ENCODE measurements around the gene B4GALT4.

B4GALT4 gene

DNA sequence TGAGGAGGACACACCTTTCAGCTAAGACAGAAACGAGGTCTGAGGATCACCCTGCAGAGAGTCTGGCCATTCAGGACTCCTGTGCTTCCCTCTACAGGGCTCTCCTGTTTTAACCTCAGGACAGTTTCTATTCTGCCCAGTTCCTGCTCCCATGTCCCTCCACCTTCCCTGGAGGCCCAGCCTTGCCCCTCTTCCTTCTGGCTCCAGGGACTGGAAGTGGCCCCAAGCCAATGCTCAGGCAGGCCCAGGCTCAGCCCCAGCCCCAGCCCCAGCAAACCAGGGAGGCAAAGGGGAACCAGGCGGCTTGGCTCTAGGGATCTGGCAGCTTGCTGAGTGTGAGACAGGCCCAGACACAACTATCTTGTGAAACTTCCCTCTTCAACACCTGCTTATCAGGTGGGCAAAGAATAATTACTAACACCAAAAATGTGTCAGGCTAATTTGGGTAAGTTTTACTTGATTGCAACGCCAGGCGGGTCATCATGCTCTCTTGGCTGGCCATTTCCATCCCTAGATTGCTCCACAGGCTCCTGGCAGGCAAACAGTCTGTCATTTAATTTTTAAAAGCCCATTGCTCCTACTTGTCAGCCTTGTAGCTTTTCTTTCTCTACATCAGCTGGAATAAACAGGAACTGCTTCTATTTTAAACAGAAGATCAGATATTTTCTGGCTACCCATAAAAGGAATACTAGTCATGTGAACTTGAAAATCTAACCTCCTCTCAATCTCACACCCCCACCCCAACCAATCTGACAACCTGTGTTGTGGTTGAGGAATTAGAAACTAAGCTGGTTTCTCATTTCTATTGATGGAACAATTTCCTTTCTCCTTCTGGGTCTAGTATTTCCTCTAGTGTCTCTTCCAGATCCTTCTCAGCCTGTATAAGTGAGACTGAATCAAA lies 33.8 kb downstream of the B4GALT4 start:
- no peak for FAIRE-seq
- TF ChIP-seq TAF1 (IDR thresholded peaks at IDR 0.05; ENCODE audit: low read depth, low read length), result no peak
- TF ChIP-seq PAX5 (IDR thresholded peaks at IDR 0.05; ENCODE audit: insufficient read depth, low read length, severe bottlenecking), result no peak
- no peak for TF ChIP-seq POLR2A (IDR thresholded peaks at IDR 0.05; ENCODE audit: low read depth, low read length)
- no peak for TF ChIP-seq POLR2AphosphoS5 (IDR thresholded peaks at IDR 0.05; ENCODE audit: low read depth, low read length)
- no peak for TF ChIP-seq POU2F2 (IDR thresholded peaks at IDR 0.05; ENCODE audit: low read depth, low read length)
- TF ChIP-seq SPI1 (IDR thresholded peaks at IDR 0.05; ENCODE audit: low read depth, low read length), result no peak

DNA sequence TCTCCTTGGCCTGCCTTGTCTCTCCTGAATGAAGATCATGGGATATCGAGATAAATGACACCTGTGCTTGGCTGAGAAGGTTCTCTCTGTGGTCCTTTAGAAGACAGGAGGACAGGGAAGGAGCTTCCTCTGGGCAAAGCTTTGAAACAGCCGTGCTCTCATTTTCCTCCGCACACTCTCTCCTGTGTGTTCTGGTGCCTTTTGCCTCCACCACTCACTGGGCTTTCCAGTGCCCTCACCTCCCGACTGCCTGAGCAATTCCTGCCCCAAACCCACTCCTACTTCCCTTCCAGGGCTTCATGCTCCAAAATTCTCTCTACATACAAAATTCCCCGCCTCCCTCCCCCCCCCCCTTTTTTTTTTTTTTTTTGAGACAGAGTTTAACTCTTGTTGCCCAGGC lies 35.0 kb downstream of the B4GALT4 start:
- no peak for DNase-seq (ENCODE audit: insufficient read length, low spot score)
- no peak for FAIRE-seq
- TF ChIP-seq SPI1 (IDR thresholded peaks at IDR 0.05; ENCODE audit: low read depth, low read length), result no peak
- no peak for TF ChIP-seq POLR2A (IDR thresholded peaks at IDR 0.05; ENCODE audit: low read depth, low read length)
- no peak for TF ChIP-seq TAF1 (IDR thresholded peaks at IDR 0.05; ENCODE audit: low read depth, low read length)
- no peak for TF ChIP-seq PAX5 (IDR thresholded peaks at IDR 0.05; ENCODE audit: insufficient read depth, low read length, severe bottlenecking)
- no peak for TF ChIP-seq POU2F2 (IDR thresholded peaks at IDR 0.05; ENCODE audit: low read depth, low read length)
- TF ChIP-seq POLR2AphosphoS5 (IDR thresholded peaks at IDR 0.05; ENCODE audit: low read depth, low read length), result no peak

More for the DNA sequence above, 33.8 kb downstream of the B4GALT4 start:
- DNase-seq (ENCODE audit: insufficient read length, low spot score), result no peak

DNA sequence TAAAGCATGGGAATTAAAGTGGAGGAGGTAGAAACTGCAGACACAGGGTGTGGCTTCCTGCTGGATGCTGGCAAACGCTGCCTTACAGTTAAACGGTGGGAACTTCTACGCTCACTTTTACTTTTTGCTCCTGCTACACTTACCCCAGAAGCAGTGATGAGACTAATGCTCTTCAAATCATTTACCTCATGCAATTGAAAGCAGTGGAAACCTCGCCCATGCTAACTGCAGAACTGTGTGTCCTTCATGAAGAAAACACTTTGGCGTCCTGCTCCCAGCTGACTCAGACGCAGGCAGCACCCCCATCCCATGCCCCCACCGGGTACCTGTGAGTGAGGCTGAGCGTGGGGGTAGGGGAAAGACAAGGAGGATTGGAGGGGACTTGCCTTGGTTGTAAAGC lies 35.5 kb downstream of the B4GALT4 start:
- FAIRE-seq (no peak), DNase-seq (ENCODE audit: insufficient read length, low spot score) (no peak)
- TF ChIP-seq POLR2A (IDR thresholded peaks at IDR 0.05; ENCODE audit: low read depth, low read length) (no peak), PAX5 (IDR thresholded peaks at IDR 0.05; ENCODE audit: insufficient read depth, low read length, severe bottlenecking) (no peak), TAF1 (IDR thresholded peaks at IDR 0.05; ENCODE audit: low read depth, low read length) (no peak), POU2F2 (IDR thresholded peaks at IDR 0.05; ENCODE audit: low read depth, low read length) (no peak), POLR2AphosphoS5 (IDR thresholded peaks at IDR 0.05; ENCODE audit: low read depth, low read length) (no peak), SPI1 (IDR thresholded peaks at IDR 0.05; ENCODE audit: low read depth, low read length) (no peak)

DNA sequence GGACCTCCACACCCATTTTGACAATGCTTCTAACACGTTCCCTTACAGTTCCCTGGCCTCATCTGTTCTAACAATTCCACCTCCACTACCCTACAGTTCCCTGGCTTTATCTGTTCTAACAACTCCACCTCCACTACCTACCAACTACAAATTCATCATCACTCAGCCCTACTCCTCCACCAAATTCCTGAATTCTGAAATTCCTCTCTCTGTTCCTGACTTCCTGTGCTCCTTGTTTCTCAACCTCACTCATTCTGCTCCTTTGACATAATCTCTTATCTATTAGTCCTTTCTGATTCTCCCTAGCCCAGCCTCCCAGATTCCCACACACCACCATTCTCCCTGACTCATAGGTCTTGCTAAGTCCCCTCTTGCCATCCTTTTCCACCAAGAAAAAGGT lies 44.8 kb downstream of the B4GALT4 start:
- TF ChIP-seq PAX5 (IDR thresholded peaks at IDR 0.05; ENCODE audit: insufficient read depth, low read length, severe bottlenecking) (no peak), TAF1 (IDR thresholded peaks at IDR 0.05; ENCODE audit: low read depth, low read length) (no peak), POLR2AphosphoS5 (IDR thresholded peaks at IDR 0.05; ENCODE audit: low read depth, low read length) (no peak), POLR2A (IDR thresholded peaks at IDR 0.05; ENCODE audit: low read depth, low read length) (no peak), POU2F2 (IDR thresholded peaks at IDR 0.05; ENCODE audit: low read depth, low read length) (no peak), SPI1 (IDR thresholded peaks at IDR 0.05; ENCODE audit: low read depth, low read length) (no peak)
- FAIRE-seq, result no peak
- no peak for DNase-seq (ENCODE audit: insufficient read length, low spot score)

DNA sequence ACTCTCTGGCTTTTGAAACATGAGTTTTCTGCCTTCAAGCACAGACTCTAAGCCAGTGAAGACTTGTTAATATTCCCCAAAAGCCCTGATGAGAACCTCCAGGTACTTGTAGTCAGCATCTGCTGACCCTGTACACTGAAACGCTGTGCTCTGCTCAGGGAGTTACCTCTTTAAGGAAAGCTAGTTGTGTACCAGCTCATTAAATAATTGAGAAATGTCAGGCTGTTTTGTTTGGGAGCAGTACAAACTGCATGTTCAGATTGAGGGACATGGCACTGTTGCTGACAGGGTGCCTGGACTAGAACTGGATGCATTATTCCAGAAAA lies 45.6 kb downstream of the B4GALT4 start:
- FAIRE-seq (no peak), DNase-seq (ENCODE audit: insufficient read length, low spot score) (no peak)
- TF ChIP-seq TAF1 (IDR thresholded peaks at IDR 0.05; ENCODE audit: low read depth, low read length) (no peak), SPI1 (IDR thresholded peaks at IDR 0.05; ENCODE audit: low read depth, low read length) (no peak), POU2F2 (IDR thresholded peaks at IDR 0.05; ENCODE audit: low read depth, low read length) (no peak), POLR2A (IDR thresholded peaks at IDR 0.05; ENCODE audit: low read depth, low read length) (no peak), PAX5 (IDR thresholded peaks at IDR 0.05; ENCODE audit: insufficient read depth, low read length, severe bottlenecking) (no peak), POLR2AphosphoS5 (IDR thresholded peaks at IDR 0.05; ENCODE audit: low read depth, low read length) (no peak)

DNA sequence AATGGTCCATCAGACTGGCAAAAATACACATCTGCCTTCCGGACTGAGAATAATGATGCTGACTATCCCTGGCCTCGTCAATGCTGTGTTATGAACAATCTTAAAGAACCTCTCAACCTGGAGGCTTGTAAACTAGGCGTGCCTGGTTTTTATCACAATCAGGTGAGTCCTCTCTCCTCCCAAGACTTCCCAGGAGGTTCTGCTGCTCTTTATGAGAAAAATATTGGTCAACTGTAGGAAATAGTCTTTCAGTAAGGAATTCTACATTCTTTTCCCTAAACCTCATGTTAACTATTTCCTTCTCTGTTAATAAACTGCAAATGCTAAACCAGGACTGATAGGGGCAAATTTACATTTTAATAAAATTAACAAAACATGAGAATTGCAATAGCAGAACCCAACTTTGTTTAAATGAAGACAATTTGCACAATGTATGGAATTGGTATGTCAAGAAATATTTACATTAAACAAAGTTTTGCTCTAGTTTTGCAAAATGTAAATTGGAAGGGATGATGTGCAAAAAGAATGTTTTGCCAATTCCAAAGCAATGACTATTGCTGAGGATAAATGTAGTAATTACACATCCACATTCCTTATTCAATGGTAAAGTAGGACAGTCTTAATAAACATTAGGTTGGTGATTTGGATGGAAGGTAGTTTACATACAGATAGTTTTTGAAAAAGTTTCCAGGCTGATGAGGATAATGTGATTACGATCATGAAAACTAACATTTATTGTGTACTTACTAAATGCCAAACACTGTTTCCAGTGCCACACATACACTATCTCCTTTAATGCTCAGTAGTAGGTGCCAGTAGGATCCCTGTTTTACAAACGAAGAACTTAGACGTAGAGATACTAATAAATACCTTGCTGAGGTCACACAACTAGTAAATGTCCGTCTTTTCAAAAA lies 46.2 kb downstream of the B4GALT4 start:
- no peak for DNase-seq (ENCODE audit: insufficient read length, low spot score)
- TF ChIP-seq POLR2AphosphoS5 (IDR thresholded peaks at IDR 0.05; ENCODE audit: low read depth, low read length) (no peak), POU2F2 (IDR thresholded peaks at IDR 0.05; ENCODE audit: low read depth, low read length) (no peak), PAX5 (IDR thresholded peaks at IDR 0.05; ENCODE audit: insufficient read depth, low read length, severe bottlenecking) (no peak), POLR2A (IDR thresholded peaks at IDR 0.05; ENCODE audit: low read depth, low read length) (no peak), TAF1 (IDR thresholded peaks at IDR 0.05; ENCODE audit: low read depth, low read length) (no peak), SPI1 (IDR thresholded peaks at IDR 0.05; ENCODE audit: low read depth, low read length) (no peak)
- FAIRE-seq, result no peak

DNA sequence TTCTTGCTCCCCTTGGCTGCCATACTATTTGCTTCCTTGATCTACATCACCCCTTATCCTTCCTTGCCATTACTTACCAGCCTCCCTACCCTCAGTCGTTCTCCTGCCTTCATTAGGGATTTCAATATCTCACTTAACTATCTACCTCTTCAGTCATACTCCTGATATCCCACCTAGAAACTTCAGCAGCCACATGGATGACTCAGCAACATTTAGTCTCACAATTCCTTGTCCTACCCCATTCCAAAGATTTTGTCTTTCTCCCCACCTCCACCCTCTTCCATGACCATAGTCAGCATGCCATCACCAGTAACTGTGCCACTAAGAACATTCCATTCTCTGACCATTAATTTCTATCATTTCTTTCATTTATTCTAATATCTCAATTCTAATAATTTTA lies 48.9 kb downstream of the B4GALT4 start:
- TF ChIP-seq POU2F2 (IDR thresholded peaks at IDR 0.05; ENCODE audit: low read depth, low read length) (no peak), PAX5 (IDR thresholded peaks at IDR 0.05; ENCODE audit: insufficient read depth, low read length, severe bottlenecking) (no peak), POLR2A (IDR thresholded peaks at IDR 0.05; ENCODE audit: low read depth, low read length) (no peak), SPI1 (IDR thresholded peaks at IDR 0.05; ENCODE audit: low read depth, low read length) (no peak), POLR2AphosphoS5 (IDR thresholded peaks at IDR 0.05; ENCODE audit: low read depth, low read length) (no peak), TAF1 (IDR thresholded peaks at IDR 0.05; ENCODE audit: low read depth, low read length) (no peak)
- FAIRE-seq, result no peak
- no peak for DNase-seq (ENCODE audit: insufficient read length, low spot score)

DNA sequence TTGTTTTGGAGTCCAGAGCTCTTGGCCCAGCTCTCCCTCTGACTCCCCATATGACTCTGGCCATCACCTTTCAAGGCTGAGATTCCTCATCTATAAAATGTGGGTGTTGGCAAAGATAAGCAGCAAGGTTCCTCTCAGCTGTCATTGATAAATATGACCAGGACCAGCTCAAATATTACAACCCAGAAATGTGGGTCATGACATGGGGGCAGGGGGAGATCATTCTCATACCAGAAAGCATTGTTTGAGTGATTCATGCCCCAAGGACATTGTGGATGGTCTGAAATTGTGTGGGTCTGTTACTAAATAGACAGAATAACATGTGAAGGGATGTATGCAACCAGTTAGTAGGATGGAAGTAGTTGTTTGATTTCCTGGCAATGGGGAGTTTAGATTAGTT lies 53.4 kb downstream of the B4GALT4 start:
- DNase-seq (ENCODE audit: insufficient read length, low spot score), result no peak
- TF ChIP-seq SPI1 (IDR thresholded peaks at IDR 0.05; ENCODE audit: low read depth, low read length) (no peak), POLR2AphosphoS5 (IDR thresholded peaks at IDR 0.05; ENCODE audit: low read depth, low read length) (no peak), POU2F2 (IDR thresholded peaks at IDR 0.05; ENCODE audit: low read depth, low read length) (no peak), PAX5 (IDR thresholded peaks at IDR 0.05; ENCODE audit: insufficient read depth, low read length, severe bottlenecking) (no peak), POLR2A (IDR thresholded peaks at IDR 0.05; ENCODE audit: low read depth, low read length) (no peak), TAF1 (IDR thresholded peaks at IDR 0.05; ENCODE audit: low read depth, low read length) (no peak)
- no peak for FAIRE-seq

Measured in GM12891 (cell line).